Large intestine (tissue), 3 donors: ENCODE measurements around the gene CBFA2T2. TPM values are rescaled to one million over a fixed set of nuclear protein-coding genes. Genes with fewer than 3 reads are reported as not detected.
A peak's percentile ranks its signal among the peaks of the same experiment; 100 is the strongest.
"Not testable (repeated sequence)": the region's sequence is repeated elsewhere in the genome, so short reads cannot be mapped to it uniquely, and the experiment has no call there.

Experiments
- DNase-seq, 2 donors: peaks; one replicate each; pipeline versions ENCODE4 v3.0.0 to v3.0.0-alpha.2; 2013
- H3K27ac ChIP-seq: one replicate; pipeline ENCODE4 v1.5.1; 2013; ENCODE audit warnings: low read length
- H3K27me3 ChIP-seq: 2 replicates; pipeline ENCODE4 v1.6.1; 2013; ENCODE audit warnings: low read length; ENCODE audit not compliant: control insufficient read depth, insufficient read depth
- H3K36me3 ChIP-seq: 2 replicates; pipeline ENCODE4 v1.6.1; 2013; ENCODE audit warnings: low read length; ENCODE audit not compliant: control insufficient read depth, insufficient read depth
- H3K4me1 ChIP-seq: one replicate; pipeline ENCODE4 v1.6.1; 2013; ENCODE audit warnings: low read length; ENCODE audit not compliant: control insufficient read depth, insufficient read depth
- H3K4me3 ChIP-seq: one replicate; pipeline ENCODE4 v1.5.1; 2013; ENCODE audit warnings: low read length
- H3K9me3 ChIP-seq: one replicate; pipeline ENCODE4 v1.6.1; 2013; ENCODE audit warnings: mild to moderate bottlenecking, low read depth, low read length, moderate library complexity; ENCODE audit not compliant: control insufficient read depth
- WGBS: methylation state at CpG from one replicate; pipeline ENCODE4 v1.1.5; 2013; ENCODE audit warnings: low lambda C conversion rate; ENCODE audit not compliant: insufficient coverage; 5-methylcytosine and 5-hydroxymethylcytosine counted together
- polyA plus RNA-seq: library from polyadenylated mRNA; unstranded; fragments of 120-200 nt; gene quantifications from one replicate; pipeline ENCODE4 v1.2.1, GENCODE V29; 2013

Gene CBFA2T2
- polyA plus RNA-seq, 1 donor: 29.1 TPM

DNA sequence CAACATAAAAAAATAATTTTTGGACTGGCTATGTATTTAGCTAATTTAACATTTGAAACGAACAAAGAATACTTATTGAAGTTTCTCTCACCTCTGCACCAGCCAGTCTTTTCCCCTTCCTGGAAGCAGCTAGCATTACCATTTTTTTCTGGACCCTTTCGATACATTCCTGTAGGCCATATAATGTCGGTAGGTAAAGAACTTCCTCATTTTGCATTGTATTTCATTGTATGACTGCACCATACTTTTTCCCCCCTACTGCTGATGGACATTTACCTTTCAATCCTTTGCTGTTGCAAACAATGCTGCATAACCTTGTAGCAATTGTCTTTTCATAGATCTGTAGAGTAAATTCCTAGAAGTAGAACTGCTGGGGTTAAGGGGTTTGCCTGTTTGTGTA, 17.6 kb downstream of the CBFA2T2 start:
- no peaks in the 10 kb centered on the region for H3K27me3 ChIP-seq
- no peaks in the 10 kb centered on the region for H3K9me3 ChIP-seq
- H3K27ac ChIP-seq: no peak overlapping the region
- H3K4me1 ChIP-seq: peaks cover 6% of the 10 kb centered on the region
- peaks cover 4% of the 10 kb centered on the region for H3K36me3 ChIP-seq
- WGBS: 100% methylated on average over 1 of the region's 3 CpGs
- no peak for DNase-seq
- H3K4me3 ChIP-seq: no peak overlapping the region

DNA sequence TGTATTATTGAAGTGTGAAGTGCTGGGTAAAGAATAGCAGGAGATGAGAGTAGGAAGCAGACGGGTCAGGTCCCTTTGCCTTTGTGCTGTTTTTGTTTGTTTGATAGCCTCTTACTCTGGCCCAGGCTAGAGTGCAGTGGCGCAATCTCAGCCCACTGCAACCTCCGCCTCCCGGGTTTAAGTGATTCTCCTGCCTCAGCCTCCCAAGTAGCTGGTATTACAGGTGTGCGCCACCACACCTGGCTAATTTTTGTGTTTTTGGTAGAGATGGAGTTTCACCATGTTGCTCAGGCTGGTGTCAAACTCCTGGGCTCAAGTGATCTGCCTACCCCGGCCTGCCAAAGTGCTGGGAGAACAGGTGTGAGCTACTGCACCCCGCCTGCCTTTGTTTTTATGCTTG, 18.1 kb downstream of the CBFA2T2 start:
- H3K4me3 ChIP-seq, H3K9me3 ChIP-seq, H3K27me3 ChIP-seq, H3K36me3 ChIP-seq, H3K27ac ChIP-seq, DNase-seq: not testable (repeated sequence)
- WGBS: no CpG with 5 or more reads among the region's 7 CpGs
- peaks cover 12% of the 10 kb centered on the region for H3K4me1 ChIP-seq

DNA sequence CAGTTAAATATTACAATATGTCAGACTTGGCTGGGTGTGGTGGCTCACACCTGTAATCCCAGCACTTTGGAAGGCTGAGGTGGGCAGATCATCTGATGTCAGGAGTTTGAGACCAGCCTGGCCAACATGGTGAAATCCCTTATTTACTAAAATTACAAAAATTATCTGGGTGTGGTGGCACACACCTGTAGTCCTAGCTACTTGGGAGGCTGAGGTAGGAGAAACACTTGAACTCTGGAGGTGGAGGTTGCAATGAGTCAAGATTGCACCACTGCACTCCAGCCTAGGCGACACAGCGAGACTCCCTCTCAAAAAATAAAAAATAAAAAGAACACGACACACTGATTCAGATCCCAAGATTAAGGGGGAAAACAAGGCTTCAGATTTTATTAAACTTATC, 19.2 kb downstream of the CBFA2T2 start:
- not testable (repeated sequence) for H3K27ac ChIP-seq, H3K4me3 ChIP-seq, H3K36me3 ChIP-seq, H3K9me3 ChIP-seq, DNase-seq, H3K27me3 ChIP-seq
- peaks cover 17% of the 10 kb centered on the region for H3K4me1 ChIP-seq
- 100% methylated on average over 3 of the region's 3 CpGs for WGBS

DNA sequence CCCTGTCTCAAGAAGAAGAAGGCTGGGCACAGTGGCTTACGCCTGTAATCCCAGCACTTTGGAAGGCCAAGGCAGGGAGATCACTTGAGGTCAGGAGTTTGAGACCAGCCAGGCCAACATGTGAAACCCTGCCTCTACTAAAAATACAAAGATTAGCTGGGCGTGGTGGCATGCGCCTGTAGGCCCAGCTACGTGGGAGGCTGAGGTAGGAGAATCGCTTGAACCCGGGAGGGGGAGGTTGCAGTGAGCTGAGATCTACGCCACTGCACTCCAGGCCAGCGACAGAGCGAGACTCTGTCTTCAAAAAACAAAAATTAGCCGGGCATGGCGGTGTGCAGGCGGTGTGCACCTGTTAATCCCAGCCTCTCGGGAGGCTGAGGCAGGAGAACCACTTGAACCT, 22.0 kb downstream of the CBFA2T2 start:
- H3K27me3 ChIP-seq, H3K36me3 ChIP-seq, DNase-seq, H3K9me3 ChIP-seq, H3K4me3 ChIP-seq, H3K27ac ChIP-seq: not testable (repeated sequence)
- 93% methylated on average over 3 of the region's 13 CpGs for WGBS
- H3K4me1 ChIP-seq: peaks cover 17% of the 10 kb centered on the region

DNA sequence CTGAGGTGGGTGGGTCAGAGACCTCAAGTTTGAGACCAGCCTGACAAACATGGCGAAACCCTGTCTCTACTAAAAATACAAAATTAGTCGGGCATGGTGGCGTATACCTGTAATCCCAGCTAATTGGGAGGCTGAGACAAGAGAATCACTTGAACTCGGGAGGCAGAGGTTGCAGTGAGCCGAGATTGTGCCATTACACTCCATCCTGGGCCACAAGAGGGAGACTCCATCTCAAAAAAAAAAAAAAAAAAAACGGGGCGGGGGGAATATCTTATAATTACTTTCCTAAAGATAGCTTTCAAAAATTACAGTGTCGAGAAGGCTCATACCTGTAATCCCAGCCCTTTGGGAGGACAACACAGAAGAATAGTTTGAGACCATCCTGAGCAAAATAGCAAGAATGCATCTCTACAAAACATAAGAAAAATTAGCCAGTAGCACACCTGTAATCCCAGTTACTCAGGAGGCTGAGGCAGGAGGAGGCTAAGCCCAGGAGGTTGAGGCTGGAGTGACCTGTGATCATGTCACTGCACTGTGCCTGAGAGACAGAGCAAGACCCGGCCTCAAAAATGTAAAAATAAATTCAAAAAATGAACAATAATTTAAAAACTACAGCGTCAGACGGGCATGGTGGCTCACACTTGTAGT, 25.8 kb downstream of the CBFA2T2 start:
- peaks cover 3% of the 10 kb centered on the region for H3K36me3 ChIP-seq
- H3K4me3 ChIP-seq: no peak overlapping the region
- no peaks in the 10 kb centered on the region for H3K27me3 ChIP-seq
- DNase-seq: no peak
- 100% methylated on average over 3 of the region's 11 CpGs for WGBS
- H3K9me3 ChIP-seq: no peaks in the 10 kb centered on the region
- H3K4me1 ChIP-seq: peaks cover 17% of the 10 kb centered on the region
- H3K27ac ChIP-seq: no peak overlapping the region

DNA sequence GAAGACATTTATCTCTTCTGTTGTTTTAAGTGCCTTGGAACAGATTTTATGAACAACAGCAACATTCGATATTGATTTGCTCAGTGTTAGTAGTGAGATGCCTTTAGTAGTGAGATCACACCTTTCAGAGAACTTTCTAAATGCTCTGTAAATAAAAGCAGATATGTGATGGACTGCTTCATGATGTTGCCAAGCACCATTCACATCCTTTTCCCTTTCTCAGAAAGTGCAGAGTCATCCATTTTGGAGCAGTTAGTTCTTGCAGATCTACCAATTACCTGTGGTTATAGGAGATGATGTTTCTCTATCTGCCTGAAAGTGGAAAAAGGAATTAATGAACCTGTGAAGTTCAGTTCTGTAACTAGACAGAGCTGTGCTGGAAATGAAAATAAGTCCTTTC, 27.0 kb downstream of the CBFA2T2 start:
- Histone ChIP-seq H3K27ac (no peak overlapping the region), H3K4me1 (peaks cover 16% of the 10 kb centered on the region), H3K27me3 (no peaks in the 10 kb centered on the region), H3K9me3 (no peaks in the 10 kb centered on the region), H3K4me3 (no peak overlapping the region), H3K36me3 (peaks cover 3% of the 10 kb centered on the region)
- 33% methylated on average over 1 of the region's 1 CpG for WGBS
- DNase-seq: no peak

DNA sequence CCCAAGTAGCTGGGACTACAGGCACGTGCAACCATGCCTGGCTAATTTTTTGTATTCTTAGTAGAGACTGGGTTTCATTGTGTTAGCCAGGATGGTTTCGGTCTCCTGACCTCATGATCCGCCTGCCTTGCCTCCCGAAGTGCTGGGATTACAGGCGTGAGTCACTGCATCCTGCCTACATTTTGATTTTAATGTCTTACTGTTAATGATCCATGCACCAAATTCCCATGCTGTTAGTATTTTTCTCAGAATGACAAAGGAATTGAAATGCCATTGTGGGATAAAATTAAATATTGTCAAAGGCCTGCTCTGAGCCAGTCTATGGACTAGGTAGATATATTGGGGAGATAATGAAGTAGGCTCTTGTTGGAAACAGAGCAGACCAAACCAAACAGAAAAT, 28.2 kb downstream of the CBFA2T2 start:
- 100% methylated on average over 1 of the region's 5 CpGs for WGBS

DNA sequence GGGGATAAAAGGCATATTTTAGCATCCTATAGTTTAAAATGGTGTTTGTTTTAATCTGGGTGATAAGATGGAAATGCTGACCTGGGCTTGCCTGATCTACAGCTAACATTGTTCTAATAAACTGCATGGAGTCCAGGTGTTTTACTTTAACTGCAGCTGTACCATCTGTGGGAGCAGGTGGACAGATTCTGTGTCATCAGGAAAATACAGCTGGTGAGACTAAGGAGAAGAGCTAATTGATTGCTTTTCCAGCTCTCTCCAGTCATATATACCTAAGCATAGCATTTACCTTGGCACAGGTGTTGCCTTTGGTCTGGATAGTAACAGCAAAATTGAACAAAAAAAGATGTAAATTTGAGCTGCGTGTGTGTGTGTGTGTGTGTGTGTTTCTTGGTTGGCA, 31.6 kb downstream of the CBFA2T2 start:
- DNase-seq: peak; percentile 8 to 49
- Histone ChIP-seq H3K4me1 (peaks cover 5% of the 10 kb centered on the region), H3K27me3 (no peaks in the 10 kb centered on the region), H3K4me3 (no peak overlapping the region), H3K27ac (no peak overlapping the region), H3K36me3 (peaks cover 9% of the 10 kb centered on the region), H3K9me3 (no peaks in the 10 kb centered on the region)
- no CpG with 5 or more reads among the region's 1 CpG for WGBS

More for the DNA sequence above, 28.2 kb downstream of the CBFA2T2 start:
- Histone ChIP-seq H3K36me3 (peaks cover 3% of the 10 kb centered on the region), H3K27me3 (no peaks in the 10 kb centered on the region), H3K27ac (no peak overlapping the region), H3K4me1 (peaks cover 5% of the 10 kb centered on the region), H3K9me3 (no peaks in the 10 kb centered on the region), H3K4me3 (no peak overlapping the region)
- no peak for DNase-seq

DNA sequence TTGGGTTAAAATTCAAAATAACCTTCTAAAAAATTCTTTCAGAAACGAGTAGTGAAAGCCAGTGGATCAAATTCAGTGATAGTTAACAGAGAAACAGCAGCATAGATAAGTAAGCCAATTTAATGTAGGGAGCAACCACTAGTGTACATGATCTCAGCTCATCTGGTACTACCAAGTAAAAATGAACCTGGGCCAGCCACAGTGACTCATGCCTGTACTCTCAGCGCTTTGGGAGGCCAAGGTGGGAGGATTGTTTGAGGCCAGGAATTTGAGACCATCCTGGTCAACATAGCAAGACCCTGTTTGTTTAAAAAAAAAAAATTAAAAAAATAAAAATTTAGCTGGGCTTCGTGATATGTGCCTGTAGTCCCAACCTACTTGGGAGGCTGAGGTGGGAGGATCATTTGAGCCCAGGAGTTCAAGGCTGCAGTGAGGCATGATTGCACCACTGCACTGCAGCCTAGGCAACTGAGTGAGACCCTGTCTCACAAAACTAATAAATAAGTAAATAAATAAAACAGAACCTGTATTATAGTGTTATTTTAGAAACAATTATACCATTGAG, 32.4 kb downstream of the CBFA2T2 start:
- no peaks in the 10 kb centered on the region for H3K9me3 ChIP-seq

DNA sequence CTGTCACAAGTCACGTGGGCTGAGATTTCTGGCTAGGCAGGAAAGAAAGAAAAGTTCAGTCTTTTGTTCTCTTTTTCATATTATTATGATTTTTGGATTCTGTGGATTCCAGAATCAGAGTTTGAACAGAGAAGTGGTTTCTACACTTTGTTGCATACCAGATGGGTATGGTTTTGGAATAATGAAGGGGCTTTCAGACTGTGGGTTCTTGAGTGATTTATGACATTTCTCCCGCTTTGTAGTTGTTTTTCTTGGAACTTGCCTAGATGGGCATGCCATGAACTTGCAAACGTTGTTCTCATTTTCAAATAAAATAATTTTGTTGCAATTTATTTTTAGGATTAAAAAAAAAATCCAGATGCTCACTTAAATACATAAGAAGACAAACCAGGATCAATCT, 34.4 kb downstream of the CBFA2T2 start:
- H3K4me3 ChIP-seq: no peak overlapping the region
- peaks cover 9% of the 10 kb centered on the region for H3K36me3 ChIP-seq
- no peaks in the 10 kb centered on the region for H3K27me3 ChIP-seq

More for the DNA sequence above, 32.4 kb downstream of the CBFA2T2 start:
- Histone ChIP-seq H3K36me3 (peaks cover 9% of the 10 kb centered on the region), H3K4me1 (peaks cover 5% of the 10 kb centered on the region), H3K27me3 (no peaks in the 10 kb centered on the region), H3K27ac (no peak overlapping the region), H3K4me3 (no peak overlapping the region)
- WGBS: 80% methylated on average over 1 of the region's 3 CpGs
- DNase-seq: no peak

DNA sequence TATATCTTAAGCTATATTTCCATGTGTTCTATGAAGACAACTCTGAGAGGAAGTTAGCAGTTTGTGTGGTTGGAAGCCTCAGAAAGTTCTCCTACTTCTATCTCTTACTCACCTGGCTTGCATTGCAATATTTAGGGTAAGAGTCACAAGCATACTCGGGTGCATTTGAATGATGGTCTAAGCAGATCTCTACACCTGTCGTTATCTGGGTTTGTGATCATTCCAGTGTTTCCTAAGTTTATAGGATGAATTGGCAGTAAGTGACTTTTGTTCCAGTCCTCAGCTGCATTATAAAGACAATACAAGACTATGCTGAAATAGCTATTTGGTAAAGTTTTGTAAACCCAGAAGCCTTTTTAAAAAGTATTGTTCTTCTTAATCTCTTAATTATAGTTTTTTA, 36.9 kb downstream of the CBFA2T2 start:
- H3K9me3 ChIP-seq: no peaks in the 10 kb centered on the region
- DNase-seq: no peak
- no peaks in the 10 kb centered on the region for H3K27me3 ChIP-seq
- peaks cover 6% of the 10 kb centered on the region for H3K36me3 ChIP-seq
- H3K4me1 ChIP-seq: peaks cover 12% of the 10 kb centered on the region
- no peak overlapping the region for H3K27ac ChIP-seq
- WGBS: no CpG with 5 or more reads among the region's 2 CpGs
- no peak overlapping the region for H3K4me3 ChIP-seq

More for the DNA sequence above, 34.4 kb downstream of the CBFA2T2 start:
- Histone ChIP-seq H3K27ac (no peak overlapping the region), H3K4me1 (peaks cover 5% of the 10 kb centered on the region), H3K9me3 (no peaks in the 10 kb centered on the region)
- whole genome bisulfite sequencing: 41% methylated on average over 3 of the region's 3 CpGs
- no peak for DNase-seq
